ENCODE measurements around the gene SP3.

DNA sequence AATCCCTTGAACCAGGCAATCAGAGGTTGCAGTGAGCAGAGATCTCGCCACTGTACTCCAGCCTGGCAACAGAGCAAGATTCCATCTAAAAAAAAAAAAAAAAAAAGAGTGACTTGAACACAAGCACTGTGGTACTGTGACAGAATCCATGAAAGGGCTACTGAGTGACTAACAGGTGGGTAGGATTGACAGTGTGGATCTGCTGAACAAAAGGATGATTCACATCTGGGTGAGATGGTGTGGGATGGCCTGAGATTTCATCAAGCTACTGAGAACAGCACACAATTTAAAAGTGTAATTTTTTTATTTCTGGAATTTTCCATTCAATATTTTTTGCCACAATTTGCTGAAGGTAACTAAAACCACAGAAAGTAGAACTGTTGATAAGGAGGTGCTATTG lies 13.3 kb upstream of the SP3 start:
- TF ChIP-seq, protein P1, sequence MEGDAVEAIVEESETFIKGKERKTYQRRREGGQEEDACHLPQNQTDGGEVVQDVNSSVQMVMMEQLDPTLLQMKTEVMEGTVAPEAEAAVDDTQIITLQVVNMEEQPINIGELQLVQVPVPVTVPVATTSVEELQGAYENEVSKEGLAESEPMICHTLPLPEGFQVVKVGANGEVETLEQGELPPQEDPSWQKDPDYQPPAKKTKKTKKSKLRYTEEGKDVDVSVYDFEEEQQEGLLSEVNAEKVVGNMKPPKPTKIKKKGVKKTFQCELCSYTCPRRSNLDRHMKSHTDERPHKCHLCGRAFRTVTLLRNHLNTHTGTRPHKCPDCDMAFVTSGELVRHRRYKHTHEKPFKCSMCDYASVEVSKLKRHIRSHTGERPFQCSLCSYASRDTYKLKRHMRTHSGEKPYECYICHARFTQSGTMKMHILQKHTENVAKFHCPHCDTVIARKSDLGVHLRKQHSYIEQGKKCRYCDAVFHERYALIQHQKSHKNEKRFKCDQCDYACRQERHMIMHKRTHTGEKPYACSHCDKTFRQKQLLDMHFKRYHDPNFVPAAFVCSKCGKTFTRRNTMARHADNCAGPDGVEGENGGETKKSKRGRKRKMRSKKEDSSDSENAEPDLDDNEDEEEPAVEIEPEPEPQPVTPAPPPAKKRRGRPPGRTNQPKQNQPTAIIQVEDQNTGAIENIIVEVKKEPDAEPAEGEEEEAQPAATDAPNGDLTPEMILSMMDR (conservative IDR thresholded peaks at IDR 0.05 in 1 of 2, IDR thresholded peaks at IDR 0.05 in 1 of 2; ENCODE audit: low read depth in 1 of 2, low read length in 2 of 2): no peak
- TF ChIP-seq EZH2 (IDR thresholded peaks at IDR 0.05; ENCODE audit: low read length, missing control alignments): no peak

Measured in fibroblast of lung (primary cell).